Right lobe of liver (tissue), 4 donors: ENCODE results near the gene NEUROG2.

Source experiments
- CTCF ChIP-seq, 4 donors: fragments of 200-600 bp in 3 of 4; fragments of 450-650 bp in 1 of 4; IDR thresholded peaks; one replicate each; pipeline versions ENCODE4 v1.5.1 to v1.8.0; 2016 to 2022; ENCODE audit warnings: antibody characterized with exemption in 4 of 4, mild to moderate bottlenecking in 2 of 4
- POLR2A ChIP-seq: fragments of 450-650 bp; IDR thresholded peaks from one replicate; pipeline ENCODE4 v1.6.1; 2017; ENCODE audit warnings: antibody characterized with exemption, mild to moderate bottlenecking
- donor health status: DM: no; HTN: no; CAD: no.
- donor health status: DM: no; HTN: no; CAD: no.
- donor health status: DM: no; HTN: yes; CAD: no.

GRCh38 chr4:112502871-112503270 is 13.1 kb downstream of the NEUROG2 start:
- no peak for TF ChIP-seq POLR2A
- no peak for TF ChIP-seq CTCF (IDR thresholded peaks at IDR 0.05)
